Neuronal stem cell (in vitro differentiated cells): ENCODE data around the gene TAP1.
A peak's percentile ranks its signal among the peaks of the same experiment; 100 is the strongest.
"Not testable (repeated sequence)": the region's sequence is repeated elsewhere in the genome, so short reads cannot be mapped to it uniquely, and the experiment has no call there.

Experiments
- DNase-seq: peaks from one replicate; pipeline ENCODE4 v3.0.0-alpha.2; 2013; ENCODE audit warnings: low spot score
- H2AFZ ChIP-seq: one replicate; pipeline ENCODE4 v1.6.1; 2013; ENCODE audit warnings: mild to moderate bottlenecking, low read length, inconsistent platforms
- H2AK5ac ChIP-seq: 2 replicates; pipeline ENCODE4 v1.6.1; 2013; ENCODE audit warnings: low read depth, mild to moderate bottlenecking, inconsistent platforms, low read length, moderate library complexity, mixed read lengths
- H2BK120ac ChIP-seq: 2 replicates; pipeline ENCODE4 v1.6.1; 2013; ENCODE audit warnings: low read depth, mild to moderate bottlenecking, inconsistent platforms, low read length, moderate library complexity, mixed read lengths
- H2BK12ac ChIP-seq: one replicate; pipeline ENCODE4 v1.6.1; 2013; ENCODE audit warnings: low read length, inconsistent platforms
- H2BK15ac ChIP-seq: 2 replicates; pipeline ENCODE4 v1.6.1; 2013; ENCODE audit warnings: mild to moderate bottlenecking, low read length, inconsistent platforms, mixed read lengths
- H2BK5ac ChIP-seq: one replicate; pipeline ENCODE4 v1.6.1; 2013; ENCODE audit warnings: inconsistent platforms, mild to moderate bottlenecking, low read length, moderate library complexity
- H3K14ac ChIP-seq: one replicate; pipeline ENCODE4 v1.6.1; 2013; ENCODE audit warnings: low read length, inconsistent platforms
- H3K18ac ChIP-seq: 2 replicates; pipeline ENCODE4 v1.6.1; 2013; ENCODE audit warnings: low read length, inconsistent platforms
- H3K23ac ChIP-seq: 2 replicates; pipeline ENCODE4 v1.6.1; 2013; ENCODE audit warnings: low read depth, mild to moderate bottlenecking, mixed read lengths, low read length, inconsistent platforms; ENCODE audit not compliant: poor library complexity
- H3K27ac ChIP-seq: replicated peaks from 3 replicates; pipeline ENCODE4 v1.5.1; 2013; ENCODE audit warnings: low read length, inconsistent platforms
- H3K27me3 ChIP-seq, 3 experiments: 2 replicates each; pipeline ENCODE4 v1.6.1; 2013; ENCODE audit warnings: low read length in 3 of 3, mild to moderate bottlenecking in 2 of 3, inconsistent platforms in 1 of 3, low read depth in 1 of 3, mixed read lengths in 1 of 3, moderate library complexity in 1 of 3; ENCODE audit not compliant: control insufficient read depth in 3 of 3, insufficient read depth in 3 of 3
- H3K36me3 ChIP-seq, 2 donors: replicated peaks in 1 of 2; 2 replicates each; pipeline ENCODE4 v1.6.1; 2013; ENCODE audit warnings: low read length in 2 of 2; ENCODE audit not compliant: control insufficient read depth in 2 of 2, insufficient read depth in 2 of 2
- H3K4ac ChIP-seq: 2 replicates; pipeline ENCODE4 v1.6.1; 2013; ENCODE audit warnings: inconsistent platforms, mild to moderate bottlenecking, low read length, moderate library complexity
- H3K4me1 ChIP-seq, 2 donors: 1 replicate in 1 of 2; 2 replicates in 1 of 2; pipeline ENCODE4 v1.6.1; 2013; ENCODE audit warnings: low read length in 2 of 2, low read depth in 1 of 2; ENCODE audit not compliant: control insufficient read depth in 2 of 2, insufficient read depth in 1 of 2
- H3K4me2 ChIP-seq: one replicate; pipeline ENCODE4 v1.6.1; 2013; ENCODE audit warnings: mild to moderate bottlenecking, low read length, inconsistent platforms; ENCODE audit not compliant: insufficient read depth, poor library complexity, severe bottlenecking
- H3K4me3 ChIP-seq, 2 donors: 2 replicates each; pipeline ENCODE4 v1.5.1; 2013; ENCODE audit warnings: low read length in 2 of 2, mild to moderate bottlenecking in 2 of 2, inconsistent platforms in 1 of 2, moderate library complexity in 1 of 2
- H3K79me1 ChIP-seq: one replicate; pipeline ENCODE4 v1.6.1; 2013; ENCODE audit warnings: low read depth, mild to moderate bottlenecking, inconsistent platforms, low read length, moderate library complexity
- H3K9ac ChIP-seq: one replicate; pipeline ENCODE4 v1.6.1; 2013; ENCODE audit warnings: mild to moderate bottlenecking, low read depth, low read length, inconsistent platforms; ENCODE audit not compliant: poor library complexity
- H3K9me3 ChIP-seq, 2 donors: replicated peaks in 1 of 2; 2 replicates each; pipeline versions ENCODE3 to v1.6.1; 2013; ENCODE audit warnings: low read length in 2 of 2, mild to moderate bottlenecking in 2 of 2, inconsistent platforms in 1 of 2, low read depth in 1 of 2, mixed read lengths in 1 of 2, moderate library complexity in 1 of 2; ENCODE audit not compliant: control insufficient read depth in 2 of 2, insufficient read depth in 1 of 2
- H4K8ac ChIP-seq: one replicate; pipeline ENCODE4 v1.6.1; 2013; ENCODE audit warnings: low read depth, mild to moderate bottlenecking, inconsistent platforms, low read length, moderate library complexity
- H4K91ac ChIP-seq: one replicate; pipeline ENCODE4 v1.6.1; 2013; ENCODE audit warnings: low read length, low read depth, mild to moderate bottlenecking, inconsistent platforms; ENCODE audit not compliant: poor library complexity
- WGBS, 2 donors: extraction: QIAGEN DNeasy Blood & Tissue Kit; methylation state at CpG; one replicate each; pipeline ENCODE4 v1.1.7; 2013; ENCODE audit warnings: missing lambda C conversion rate in 2 of 2, mixed read lengths in 1 of 2; ENCODE audit not compliant: insufficient read length in 2 of 2, insufficient replicate concordance in 1 of 2; ENCODE audit errors: extremely low coverage in 2 of 2; 5-methylcytosine and 5-hydroxymethylcytosine counted together

The TAP1 gene

DNA sequence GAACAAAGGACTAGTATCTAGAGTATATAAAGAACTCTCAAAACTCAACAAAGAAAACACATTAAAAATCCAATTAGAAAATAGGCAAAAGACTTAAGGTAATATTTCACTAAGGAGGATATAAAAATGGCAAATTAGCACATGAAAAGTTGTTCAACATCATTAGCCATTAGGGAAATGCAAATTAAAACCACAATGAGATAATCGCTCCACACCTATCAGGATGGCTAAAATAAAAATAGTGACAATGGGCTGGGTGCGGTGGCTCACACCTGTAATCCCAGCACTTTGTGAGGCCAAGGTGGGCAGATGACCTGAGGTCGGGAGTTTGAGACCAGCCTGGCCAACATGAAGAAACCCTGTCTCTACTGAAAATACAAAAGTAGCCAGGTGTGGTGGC lies 27.5 kb upstream of the TAP1 start:
- peaks cover 0 to 29% (median 0%) of the 10 kb centered on the region in 3 experiments for H3K27me3 ChIP-seq
- not testable (repeated sequence) for H2BK12ac ChIP-seq, H3K4me2 ChIP-seq, H3K23ac ChIP-seq, H3K4ac ChIP-seq, H2BK5ac ChIP-seq, H3K9me3 ChIP-seq, DNase-seq, H2BK15ac ChIP-seq, H4K91ac ChIP-seq, H2AK5ac ChIP-seq, H3K27ac ChIP-seq, H3K4me3 ChIP-seq, H4K8ac ChIP-seq, H3K18ac ChIP-seq, H3K9ac ChIP-seq, H3K4me1 ChIP-seq, H2BK120ac ChIP-seq, H3K36me3 ChIP-seq, H3K79me1 ChIP-seq, H3K14ac ChIP-seq, H2AFZ ChIP-seq
- no CpG with 5 or more reads among the region's 3 CpGs for WGBS, 2 donors

GRCh38 chr6:32879691-32880090 lies 26.2 kb upstream of the TAP1 start:
- Histone ChIP-seq H3K36me3 (no peaks in the 10 kb centered on the region), H3K4ac (no peak overlapping the region), H2BK15ac (no peak overlapping the region), H2AK5ac (no peak overlapping the region), H3K23ac (no peak overlapping the region), H3K4me2 (no peak overlapping the region), H3K27me3 (peaks cover 0 to 30% (median 0%) of the 10 kb centered on the region in 3 experiments), H3K18ac (no peak overlapping the region), H3K9ac (no peak overlapping the region), H3K4me1 (no peaks in the 10 kb centered on the region), H4K8ac (no peak overlapping the region), H2BK5ac (no peak overlapping the region), H4K91ac (no peak overlapping the region), H3K4me3 (no peak overlapping the region), H3K14ac (peak overlapping the region; percentile 25), H3K9me3 (no peaks in the 10 kb centered on the region), H2BK12ac (no peak overlapping the region), H3K27ac (no peak overlapping the region), H2BK120ac (no peak overlapping the region), H3K79me1 (no peaks in the 10 kb centered on the region), H2AFZ (no peak overlapping the region)
- no CpG with 5 or more reads among the region's 35 CpGs for WGBS, 2 donors
- no peak for DNase-seq

DNA sequence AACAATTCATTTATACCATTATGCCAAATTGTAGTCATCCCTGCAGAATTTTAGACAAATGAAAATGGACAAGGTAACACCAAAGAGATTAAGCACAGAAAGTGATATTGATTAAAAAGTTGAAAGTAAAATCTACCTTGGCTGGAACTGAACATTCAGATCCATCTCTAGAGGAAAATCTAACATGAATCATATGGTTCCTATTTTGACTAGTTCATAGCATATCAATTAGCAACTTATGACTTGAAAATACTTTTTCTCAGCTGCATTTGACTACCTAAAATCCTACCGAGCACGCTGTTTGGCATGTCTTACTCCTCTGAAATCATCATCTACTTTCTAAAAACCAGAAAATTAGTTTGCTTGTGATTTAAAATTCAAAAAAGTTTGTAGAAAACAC lies 23.1 kb upstream of the TAP1 start:
- Histone ChIP-seq H2BK5ac (no peak overlapping the region), H2AFZ (no peak overlapping the region), H3K79me1 (no peaks in the 10 kb centered on the region), H3K9me3 (no peaks in the 10 kb centered on the region), H2AK5ac (no peak overlapping the region), H4K91ac (no peak overlapping the region), H3K27ac (no peak overlapping the region), H3K4me1 (no peaks in the 10 kb centered on the region), H2BK12ac (no peak overlapping the region), H3K18ac (no peak overlapping the region), H3K4me3 (no peak overlapping the region), H3K14ac (no peak overlapping the region), H3K23ac (no peak overlapping the region), H2BK120ac (no peak overlapping the region), H3K9ac (no peak overlapping the region), H3K4me2 (no peak overlapping the region), H4K8ac (no peak overlapping the region), H2BK15ac (no peak overlapping the region), H3K36me3 (no peaks in the 10 kb centered on the region), H3K27me3 (peaks cover 0 to 8% (median 0%) of the 10 kb centered on the region in 3 experiments), H3K4ac (no peak overlapping the region)
- no peak for DNase-seq
- no CpG with 5 or more reads among the region's 2 CpGs for WGBS, 2 donors

DNA sequence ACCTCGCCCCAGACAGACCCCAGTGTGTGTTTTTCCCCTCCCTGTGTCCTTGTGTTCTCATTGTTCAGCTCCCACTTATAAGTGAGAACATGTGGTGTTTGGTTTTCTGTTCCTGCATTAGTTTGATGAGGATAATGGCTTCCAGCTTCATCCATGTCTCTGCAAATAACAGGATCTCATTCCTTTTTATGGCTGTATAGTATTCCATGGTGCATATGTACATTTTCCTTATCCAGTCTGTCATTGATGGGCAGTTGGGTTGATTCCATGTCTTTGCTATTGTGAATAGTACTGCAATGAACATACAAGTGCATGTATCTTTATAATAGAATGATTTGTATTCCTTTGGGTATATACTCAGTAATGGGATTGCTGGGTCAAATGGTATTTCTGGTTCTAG lies 20.4 kb upstream of the TAP1 start:
- not testable (repeated sequence) for H3K36me3 ChIP-seq, H2AK5ac ChIP-seq, H3K79me1 ChIP-seq, H3K27ac ChIP-seq, H2BK5ac ChIP-seq, H4K8ac ChIP-seq, H3K9ac ChIP-seq, H3K23ac ChIP-seq, H3K4me2 ChIP-seq, H2BK15ac ChIP-seq, H2BK12ac ChIP-seq, H3K4me3 ChIP-seq, H3K4me1 ChIP-seq, H2AFZ ChIP-seq, H3K4ac ChIP-seq, DNase-seq, H4K91ac ChIP-seq, H3K14ac ChIP-seq, H2BK120ac ChIP-seq, H3K9me3 ChIP-seq, H3K18ac ChIP-seq
- H3K27me3 ChIP-seq, result peaks cover 0 to 13% (median 2%) of the 10 kb centered on the region in 3 experiments
- WGBS, 2 donors, result no CpG with 5 or more reads among the region's 1 CpG
